Spleen (tissue), 11 donors: ENCODE data around the gene ADAMTS4. TPM values are rescaled to one million over a fixed set of nuclear protein-coding genes. Genes with fewer than 3 reads are reported as not detected.
A peak's percentile ranks its signal among the peaks of the same experiment; 100 is the strongest.

Source experiments
- DNase-seq: peaks from one replicate; pipeline ENCODE4 v3.0.0-alpha.2; 2020
- H3K27ac ChIP-seq, 8 donors: fragments of 200-600 bp; sonication (generic) in 7 of 8; 1 replicate in 4 of 8; 2 replicates in 4 of 8; pipeline versions ENCODE4 v1.5.0 to v1.8.0; 2016 to 2021; ENCODE audit warnings: inconsistent platforms in 4 of 8, mild to moderate bottlenecking in 4 of 8, moderate library complexity in 1 of 8
- H3K27me3 ChIP-seq, 7 donors: fragments of 200-600 bp; sonication (generic) in 6 of 7; replicated peaks in 1 of 7; 1 replicate in 4 of 7; 2 replicates in 3 of 7; pipeline versions ENCODE4 v1.5.0 to v1.8.0; 2016 to 2021; ENCODE audit warnings: inconsistent platforms in 3 of 7, mild to moderate bottlenecking in 1 of 7
- H3K36me3 ChIP-seq, 6 donors: fragments of 200-600 bp; sonication (generic) in 5 of 6; 1 replicate in 4 of 6; 2 replicates in 2 of 6; pipeline versions ENCODE4 v1.5.0 to v1.8.0; 2016 to 2021; ENCODE audit warnings: inconsistent platforms in 2 of 6
- H3K4me1 ChIP-seq, 6 donors: fragments of 200-600 bp; sonication (generic) in 5 of 6; 1 replicate in 3 of 6; 2 replicates in 3 of 6; pipeline versions ENCODE4 v1.5.0 to v1.8.0; 2016 to 2021; ENCODE audit warnings: inconsistent platforms in 3 of 6
- H3K4me3 ChIP-seq, 8 donors: fragments of 200-600 bp; sonication (generic) in 7 of 8; 1 replicate in 4 of 8; 2 replicates in 4 of 8; pipeline versions ENCODE4 v1.5.0 to v1.8.0; 2016 to 2021; ENCODE audit warnings: inconsistent platforms in 4 of 8, mild to moderate bottlenecking in 4 of 8, moderate library complexity in 2 of 8
- H3K9me3 ChIP-seq, 8 donors: fragments of 200-600 bp; sonication (generic) in 7 of 8; 1 replicate in 4 of 8; 2 replicates in 4 of 8; pipeline versions ENCODE4 v1.5.0 to v1.8.0; 2016 to 2021; ENCODE audit warnings: inconsistent platforms in 4 of 8
- POLR2A ChIP-seq, 3 donors: fragments of 450-650 bp; IDR thresholded peaks; one replicate each; pipeline ENCODE4 v1.5.1; 2017; ENCODE audit warnings: antibody characterized with exemption in 3 of 3, mild to moderate bottlenecking in 1 of 3
- POLR2AphosphoS5 ChIP-seq, 3 donors: sonication (generic); formaldehyde crosslinking; IDR thresholded peaks; one replicate each; pipeline ENCODE4 v1.5.1; 2017; ENCODE audit warnings: antibody characterized with exemption in 3 of 3
- WGBS, 5 donors: extraction: QIAGEN DNeasy Blood & Tissue Kit in 3 of 5; methylation state at CpG; one replicate each; pipeline versions ENCODE4 v1.1.5 to v1.1.7; 2013 to 2018; 5-methylcytosine and 5-hydroxymethylcytosine counted together
- intact Hi-C: fragments of 100-400 bp; cut with DNase I; formaldehyde crosslinking; loops from one replicate; pipeline ENCODE4 v1.15.0; 2023; ENCODE audit warnings: low total_unique reads
- polyA plus RNA-seq, 3 donors: library from polyadenylated mRNA; stranded (reverse); fragments of 200-250 nt; gene quantifications; one replicate each; pipeline ENCODE4 v1.2.1, GENCODE V29; 2013
- total RNA-seq, 7 donors: library from RNA; depleted of rRNA in 3 of 7; stranded (reverse); fragments of >200 nt in 3 of 7; fragmentation: NEBNext Ultra II Directional in 4 of 7; extraction: Animal tissue kit (Norgen Biotek cat#: 25700) in 4 of 7; gene quantifications; one replicate each; pipeline versions ENCODE4 v1.1.0 to v1.2.1, GENCODE V29; 2016 to 2021
- TF ChIP-seq, protein P1 (sequence below), 11 experiments: fragments of 200-600 bp in 7 of 11; fragments of 450-650 bp in 4 of 11; sonication (generic) in 4 of 11; IDR thresholded peaks in 8 of 11; conservative IDR thresholded peaks in 3 of 11; 1 replicate in 7 of 11; 2 replicates in 4 of 11; pipeline versions ENCODE4 v1.4.0 to v1.8.0; 2016 to 2021; ENCODE audit warnings: antibody characterized with exemption in 11 of 11, inconsistent platforms in 4 of 11, mild to moderate bottlenecking in 1 of 11
- donor health status: healthy with polysubstance abuse.
- donor health status: DM: no; HTN: no; CAD: no; lungs with moderate emphysema.
- donor health status: DM: no; HTN: no; CAD: no.
- donor health status: Bipolar disorder and iron deficiency.
- donor health status: healthy.
- donor health status: DM: no; HTN: no; CAD: no.
- donor health status: DM: yes; HTN: yes; CAD: no.

Gene ADAMTS4
- total and polyA plus RNA-seq, 10 donors: 0.26 to 37.8 (median 4.0) TPM

DNA sequence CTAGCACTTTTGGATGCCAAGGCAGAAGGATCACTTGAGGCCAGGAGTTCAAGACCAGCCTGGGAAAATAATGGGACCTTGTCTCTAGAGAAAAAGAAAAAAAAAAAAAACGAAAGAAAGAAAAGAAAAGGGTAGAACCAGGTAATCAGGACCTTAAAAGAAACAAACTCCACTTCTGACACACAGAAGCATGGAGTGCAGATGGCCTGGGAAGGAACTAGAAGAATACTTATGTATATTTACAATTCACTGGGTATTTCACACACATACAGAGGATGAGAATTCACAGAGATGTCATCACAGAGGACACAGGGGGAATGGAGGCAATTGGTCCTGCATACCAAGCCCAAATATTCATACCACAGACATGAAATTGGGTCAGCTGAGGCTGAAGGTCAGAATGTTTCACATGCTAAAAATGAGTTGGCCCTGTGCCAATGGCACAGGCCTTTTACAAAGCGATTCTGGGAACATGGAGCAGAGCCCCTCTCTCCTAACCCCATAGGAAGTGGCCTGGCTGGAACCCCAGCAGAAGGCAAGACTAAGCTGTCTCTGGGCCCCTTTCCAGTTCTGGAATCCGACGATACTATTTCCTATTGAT is 26.0 kb downstream of the ADAMTS4 start:
- H3K9me3 ChIP-seq: no peaks in the 10 kb centered on the region
- intact Hi-C loops: no loop called here
- peak overlapping the region in 6 of 8 donors; percentile 3 to 62 (median 34) for H3K27ac ChIP-seq
- TF ChIP-seq POLR2AphosphoS5 (IDR thresholded peaks at IDR 0.05): peak in 1 of 3 donors; percentile 31
- TF ChIP-seq, protein P1, sequence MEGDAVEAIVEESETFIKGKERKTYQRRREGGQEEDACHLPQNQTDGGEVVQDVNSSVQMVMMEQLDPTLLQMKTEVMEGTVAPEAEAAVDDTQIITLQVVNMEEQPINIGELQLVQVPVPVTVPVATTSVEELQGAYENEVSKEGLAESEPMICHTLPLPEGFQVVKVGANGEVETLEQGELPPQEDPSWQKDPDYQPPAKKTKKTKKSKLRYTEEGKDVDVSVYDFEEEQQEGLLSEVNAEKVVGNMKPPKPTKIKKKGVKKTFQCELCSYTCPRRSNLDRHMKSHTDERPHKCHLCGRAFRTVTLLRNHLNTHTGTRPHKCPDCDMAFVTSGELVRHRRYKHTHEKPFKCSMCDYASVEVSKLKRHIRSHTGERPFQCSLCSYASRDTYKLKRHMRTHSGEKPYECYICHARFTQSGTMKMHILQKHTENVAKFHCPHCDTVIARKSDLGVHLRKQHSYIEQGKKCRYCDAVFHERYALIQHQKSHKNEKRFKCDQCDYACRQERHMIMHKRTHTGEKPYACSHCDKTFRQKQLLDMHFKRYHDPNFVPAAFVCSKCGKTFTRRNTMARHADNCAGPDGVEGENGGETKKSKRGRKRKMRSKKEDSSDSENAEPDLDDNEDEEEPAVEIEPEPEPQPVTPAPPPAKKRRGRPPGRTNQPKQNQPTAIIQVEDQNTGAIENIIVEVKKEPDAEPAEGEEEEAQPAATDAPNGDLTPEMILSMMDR (IDR thresholded peaks at IDR 0.05 in 8 of 11, conservative IDR thresholded peaks at IDR 0.05 in 3 of 11): no peak
- no peak for DNase-seq
- no peaks in the 10 kb centered on the region for H3K27me3 ChIP-seq
- 62 to 76% (median 66%) methylated on average over 4 of the region's 4 CpGs for WGBS, 5 donors
- peaks cover 5 to 77% (median 64%) of the 10 kb centered on the region in 6 donors for H3K36me3 ChIP-seq
- peaks cover 17 to 66% (median 41%) of the 10 kb centered on the region in 6 donors for H3K4me1 ChIP-seq
- H3K4me3 ChIP-seq: no peak overlapping the region

DNA sequence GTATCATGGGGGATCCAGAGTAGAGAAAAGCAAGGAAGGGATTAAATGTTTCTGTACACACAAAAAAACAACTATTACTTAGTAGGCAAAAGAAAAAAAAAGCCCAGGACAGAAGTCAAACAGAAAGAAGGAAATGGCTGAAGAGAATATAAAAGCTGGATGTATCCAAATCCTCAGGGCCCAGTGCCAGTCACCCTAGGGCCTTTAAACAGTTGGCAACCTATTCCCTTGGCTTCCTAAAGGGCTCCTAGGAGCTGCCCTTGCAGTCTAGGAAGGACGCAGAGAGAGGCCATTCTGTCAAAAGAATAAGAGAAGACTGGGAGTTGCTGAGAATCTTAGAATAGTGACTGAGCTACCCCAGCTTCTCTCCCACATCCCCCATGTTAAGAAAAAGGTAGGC is 26.5 kb downstream of the ADAMTS4 start:
- Histone ChIP-seq H3K9me3 (no peaks in the 10 kb centered on the region), H3K27me3 (no peaks in the 10 kb centered on the region), H3K4me3 (no peak overlapping the region), H3K36me3 (peaks cover 5 to 77% (median 64%) of the 10 kb centered on the region in 6 donors), H3K27ac (peak overlapping the region in 5 of 8 donors; percentile 6 to 54 (median 27)), H3K4me1 (peaks cover 19 to 66% (median 41%) of the 10 kb centered on the region in 6 donors)
- DNase-seq: peak; percentile 1
- 54 to 100% (median 87%) methylated on average over 1 of the region's 1 CpG for WGBS, 5 donors
- TF ChIP-seq, protein P1 (IDR thresholded peaks at IDR 0.05 in 8 of 11, conservative IDR thresholded peaks at IDR 0.05 in 3 of 11): no peak
- TF ChIP-seq POLR2AphosphoS5 (IDR thresholded peaks at IDR 0.05): no peak
- intact Hi-C loops: no loop called here

DNA sequence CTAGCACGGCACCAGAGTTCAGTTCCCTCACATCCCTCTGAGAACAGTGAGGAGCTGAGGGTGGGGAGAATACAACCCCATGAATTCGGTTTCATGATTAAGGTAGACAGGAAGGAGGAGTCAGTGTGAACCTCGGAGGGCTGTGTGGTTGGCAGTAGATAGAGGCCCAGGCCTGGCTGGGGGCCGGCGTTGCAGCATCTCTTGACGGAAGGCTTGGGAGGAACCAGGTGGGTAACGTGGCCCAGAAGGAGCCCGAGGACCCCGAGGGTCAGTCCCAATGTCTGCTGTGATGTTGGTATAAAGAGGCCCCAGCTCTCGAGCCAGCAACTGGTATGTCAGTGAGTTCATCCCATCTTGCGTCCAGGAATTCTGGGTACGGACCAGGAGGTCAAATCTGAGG is 27.2 kb downstream of the ADAMTS4 start:
- Histone ChIP-seq H3K4me1 (peaks cover 21 to 69% (median 46%) of the 10 kb centered on the region in 6 donors), H3K27ac (peak overlapping the region in 3 of 8 donors; percentile 21 to 54 (median 42)), H3K36me3 (peaks cover 5 to 77% (median 64%) of the 10 kb centered on the region in 6 donors), H3K9me3 (no peaks in the 10 kb centered on the region), H3K27me3 (no peaks in the 10 kb centered on the region), H3K4me3 (no peak overlapping the region)
- TF ChIP-seq, protein P1 (IDR thresholded peaks at IDR 0.05 in 8 of 11, conservative IDR thresholded peaks at IDR 0.05 in 3 of 11): no peak
- TF ChIP-seq POLR2A (IDR thresholded peaks at IDR 0.05) (no peak), POLR2AphosphoS5 (IDR thresholded peaks at IDR 0.05) (no peak)
- DNase-seq: peak; percentile 61
- 81 to 92% (median 88%) methylated on average over 11 to 12 of the region's 12 CpGs for WGBS, 5 donors
- intact Hi-C loops: no loop called here

DNA sequence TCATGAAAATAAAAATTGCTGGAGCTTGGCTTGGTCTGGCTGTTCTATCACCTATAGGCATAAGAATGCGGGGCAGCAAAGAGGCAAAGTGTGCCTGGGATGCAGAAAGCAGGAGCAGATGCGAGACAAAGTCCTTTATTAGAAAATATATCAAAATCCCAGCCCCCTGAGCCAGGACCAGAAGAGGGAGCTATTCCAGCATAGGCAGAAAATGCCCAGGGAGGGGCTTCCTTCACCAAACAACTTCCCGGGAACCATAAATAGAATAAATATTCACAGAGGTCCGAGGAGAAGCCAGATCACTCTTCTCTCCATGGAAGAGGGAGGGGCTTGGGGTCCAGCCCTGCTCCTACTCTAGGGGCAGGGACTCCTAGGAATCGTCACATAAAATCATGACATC is 27.7 kb downstream of the ADAMTS4 start:
- intact Hi-C loops: no loop called here
- TF ChIP-seq, protein P1 (IDR thresholded peaks at IDR 0.05 in 8 of 11, conservative IDR thresholded peaks at IDR 0.05 in 3 of 11): no peak
- TF ChIP-seq POLR2AphosphoS5 (IDR thresholded peaks at IDR 0.05) (no peak), POLR2A (IDR thresholded peaks at IDR 0.05) (no peak)
- Histone ChIP-seq H3K36me3 (peaks cover 5 to 77% (median 64%) of the 10 kb centered on the region in 6 donors), H3K9me3 (no peaks in the 10 kb centered on the region), H3K4me3 (no peak overlapping the region), H3K4me1 (peaks cover 16 to 67% (median 42%) of the 10 kb centered on the region in 6 donors), H3K27ac (peak overlapping the region in 3 of 8 donors; percentile 21 to 54 (median 42)), H3K27me3 (no peaks in the 10 kb centered on the region)
- WGBS, 5 donors: 73 to 84% (median 79%) methylated on average over 5 of the region's 5 CpGs
- DNase-seq: peak; percentile 14
